CD14-positive monocyte (primary cell): ENCODE measurements around the gene GMEB2. TPM values are rescaled to one million over a fixed set of nuclear protein-coding genes. Genes with fewer than 3 reads are reported as not detected.
"Not testable (repeated sequence)": the region's sequence is repeated elsewhere in the genome, so short reads cannot be mapped to it uniquely, and the experiment has no call there.

Experiments
- DNase-seq, 3 donors: peaks; one replicate each; pipeline ENCODE4 v3.0.0-alpha.2; 2011 to 2022
- H2AFZ ChIP-seq: 2 replicates; pipeline ENCODE4 v1.6.0; 2012; ENCODE audit warnings: mild to moderate bottlenecking, low read depth, low read length, inconsistent platforms; ENCODE audit not compliant: insufficient read depth, poor library complexity, severe bottlenecking
- H3K27ac ChIP-seq, 2 donors: 1 replicate in 1 of 2; 2 replicates in 1 of 2; pipeline ENCODE4 v1.5.1; 2012 to 2013; ENCODE audit warnings: low read length in 2 of 2, control low read depth in 1 of 2, inconsistent platforms in 1 of 2, low read depth in 1 of 2, mild to moderate bottlenecking in 1 of 2
- H3K27me3 ChIP-seq, 2 donors: one replicate each; pipeline versions ENCODE4 v1.6.0 to v1.6.1; 2011 to 2013; ENCODE audit warnings: low read length in 2 of 2; ENCODE audit not compliant: control insufficient read depth in 2 of 2, insufficient read depth in 2 of 2
- H3K36me3 ChIP-seq, 2 donors: replicated peaks in 1 of 2; 1 replicate in 1 of 2; 2 replicates in 1 of 2; pipeline versions ENCODE4 v1.5.1 to v1.6.1; 2012 to 2013; ENCODE audit warnings: low read length in 2 of 2, control low read depth in 1 of 2, inconsistent platforms in 1 of 2, mild to moderate bottlenecking in 1 of 2; ENCODE audit not compliant: insufficient read depth in 2 of 2, control insufficient read depth in 1 of 2
- H3K4me1 ChIP-seq, 2 donors: 1 replicate in 1 of 2; 2 replicates in 1 of 2; pipeline versions ENCODE4 v1.5.1 to v1.6.1; 2012 to 2013; ENCODE audit warnings: low read length in 2 of 2, control low read depth in 1 of 2, inconsistent platforms in 1 of 2, mild to moderate bottlenecking in 1 of 2, moderate library complexity in 1 of 2; ENCODE audit not compliant: insufficient read depth in 2 of 2, control insufficient read depth in 1 of 2
- H3K4me2 ChIP-seq: replicated peaks from 2 replicates; pipeline ENCODE3; 2012; ENCODE audit warnings: low read length, moderate library complexity, mild to moderate bottlenecking; ENCODE audit not compliant: poor library complexity, severe bottlenecking; ENCODE audit errors: extremely low read depth
- H3K4me3 ChIP-seq, 3 experiments: fragments of 200-600 bp in 1 of 3; sonication (generic) in 1 of 3; replicated peaks in 1 of 3; 1 replicate in 2 of 3; 2 replicates in 1 of 3; pipeline ENCODE4 v1.5.1; 2011 to 2013; ENCODE audit warnings: low read length in 3 of 3, mild to moderate bottlenecking in 3 of 3, control low read depth in 2 of 3, low read depth in 2 of 3, inconsistent platforms in 1 of 3, moderate library complexity in 1 of 3
- H3K79me2 ChIP-seq: 2 replicates; pipeline ENCODE4 v1.6.0; 2012; ENCODE audit warnings: mild to moderate bottlenecking, control low read depth, inconsistent platforms, low read length, moderate library complexity; ENCODE audit not compliant: insufficient read depth
- H3K9ac ChIP-seq: 2 replicates; pipeline ENCODE4 v1.6.0; 2017; ENCODE audit warnings: low read length, mild to moderate bottlenecking; ENCODE audit not compliant: insufficient read depth, poor library complexity, severe bottlenecking
- H3K9me3 ChIP-seq, 2 donors: replicated peaks in 1 of 2; 1 replicate in 1 of 2; 2 replicates in 1 of 2; pipeline versions ENCODE4 v1.5.1 to v1.6.1; 2012 to 2013; ENCODE audit warnings: low read length in 2 of 2, control low read depth in 1 of 2; ENCODE audit not compliant: control insufficient read depth in 1 of 2, insufficient read depth in 1 of 2
- H4K20me1 ChIP-seq: 2 replicates; pipeline ENCODE4 v1.6.0; 2012; ENCODE audit warnings: mild to moderate bottlenecking, low read length, control low read depth, moderate library complexity; ENCODE audit not compliant: insufficient read depth
- H3K27ac Mint-ChIP-seq, 7 donors: one replicate each; pipeline ENCODE4 v1.8.0; 2020; ENCODE audit warnings: mild to moderate bottlenecking in 7 of 7, mixed read lengths in 7 of 7, moderate library complexity in 6 of 7, inconsistent platforms in 2 of 7
- H3K27me3 Mint-ChIP-seq, 3 donors: one replicate each; pipeline ENCODE4 v1.8.0; 2021 to 2022; ENCODE audit warnings: low read depth in 3 of 3, mild to moderate bottlenecking in 3 of 3, mixed read lengths in 3 of 3, moderate library complexity in 3 of 3, inconsistent platforms in 1 of 3
- H3K36me3 Mint-ChIP-seq, 2 donors: one replicate each; pipeline ENCODE4 v1.8.0; 2020; ENCODE audit warnings: mixed read lengths in 2 of 2, inconsistent platforms in 1 of 2, mild to moderate bottlenecking in 1 of 2
- H3K4me1 Mint-ChIP-seq: one replicate; pipeline ENCODE4 v1.8.0; 2020; ENCODE audit warnings: mild to moderate bottlenecking, mixed read lengths
- H3K4me3 Mint-ChIP-seq, 2 donors: one replicate each; pipeline ENCODE4 v1.8.0; 2020; ENCODE audit warnings: mild to moderate bottlenecking in 2 of 2, mixed read lengths in 2 of 2, moderate library complexity in 1 of 2
- H3K9me3 Mint-ChIP-seq, 7 donors: one replicate each; pipeline ENCODE4 v1.8.0; 2020 to 2022; ENCODE audit warnings: mixed read lengths in 7 of 7, mild to moderate bottlenecking in 6 of 7, moderate library complexity in 6 of 7, inconsistent platforms in 2 of 7
- WGBS: methylation state at CpG from one replicate; pipeline ENCODE4 v1.1.5; 2013; ENCODE audit warnings: missing lambda C conversion rate; ENCODE audit not compliant: insufficient coverage; 5-methylcytosine and 5-hydroxymethylcytosine counted together
- intact Hi-C, 2 donors: fragments of 100-400 bp; cut with micrococcal nuclease; formaldehyde crosslinking; loops; one replicate each; pipeline versions ENCODE4 v1.15.0 to v1.15.1; 2023
- polyA plus RNA-seq, 3 donors: library from polyadenylated mRNA; depleted of rRNA in 1 of 3; unstranded in 2 of 3; stranded (reverse) in 1 of 3; fragments of 300-500 nt in 2 of 3; fragments of >200 nt in 1 of 3; fragmentation: Illumina TruSeq in 2 of 3; gene quantifications; 1 replicate in 2 of 3; 2 replicates in 1 of 3; pipeline ENCODE4 v1.2.3, GENCODE V29; 2012 to 2021
- TF ChIP-seq, protein P1 (sequence below): fragments of 200-600 bp; IDR thresholded peaks from one replicate; pipeline ENCODE4 v1.8.0; 2022; ENCODE audit warnings: antibody characterized with exemption, mild to moderate bottlenecking

The GMEB2 gene
- polyA plus RNA-seq, 3 donors, result 2.7 to 11.7 (median 3.8) TPM

DNA sequence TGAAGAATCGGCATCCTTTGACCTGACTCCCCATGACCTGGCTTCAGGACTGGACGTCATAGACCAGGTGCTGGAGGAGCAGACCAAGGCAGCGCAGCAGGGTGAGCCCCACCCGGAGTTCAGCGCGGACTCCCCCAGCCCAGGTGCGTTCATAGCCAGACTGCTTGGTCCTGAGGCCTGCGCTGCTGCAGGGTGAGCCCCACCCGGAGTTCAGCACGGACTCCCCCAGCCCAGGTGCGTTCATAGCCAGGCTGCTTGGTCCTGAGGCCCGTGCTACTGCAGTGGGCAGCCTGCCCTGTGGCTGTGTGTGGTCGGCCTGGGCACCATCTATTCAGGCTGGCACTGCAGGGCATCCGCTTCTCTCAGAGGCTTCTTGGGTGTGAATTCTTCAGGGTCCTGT is 47.0 kb upstream of the GMEB2 start:
- Mint-ChIP-seq H3K4me1 (no peaks in the 10 kb centered on the region), H3K36me3 (peaks cover 38 to 66% of the 10 kb centered on the region in 2 donors), H3K9me3 (no peaks in the 10 kb centered on the region), H3K27me3 (peaks cover 0 to 2% (median 0%) of the 10 kb centered on the region in 3 donors), H3K27ac (no peak overlapping the region), H3K4me3 (no peak overlapping the region)
- Histone ChIP-seq H3K36me3 (peaks cover 30 to 53% of the 10 kb centered on the region in 2 donors), H3K4me2 (no peak overlapping the region), H3K27ac (no peak overlapping the region), H3K27me3 (no peaks in the 10 kb centered on the region), H3K9ac (no peak overlapping the region), H4K20me1 (no peaks in the 10 kb centered on the region), H3K9me3 (no peaks in the 10 kb centered on the region), H2AFZ (no peak overlapping the region), H3K79me2 (no peaks in the 10 kb centered on the region), H3K4me3 (no peak overlapping the region), H3K4me1 (no peaks in the 10 kb centered on the region)
- TF ChIP-seq, protein P1, sequence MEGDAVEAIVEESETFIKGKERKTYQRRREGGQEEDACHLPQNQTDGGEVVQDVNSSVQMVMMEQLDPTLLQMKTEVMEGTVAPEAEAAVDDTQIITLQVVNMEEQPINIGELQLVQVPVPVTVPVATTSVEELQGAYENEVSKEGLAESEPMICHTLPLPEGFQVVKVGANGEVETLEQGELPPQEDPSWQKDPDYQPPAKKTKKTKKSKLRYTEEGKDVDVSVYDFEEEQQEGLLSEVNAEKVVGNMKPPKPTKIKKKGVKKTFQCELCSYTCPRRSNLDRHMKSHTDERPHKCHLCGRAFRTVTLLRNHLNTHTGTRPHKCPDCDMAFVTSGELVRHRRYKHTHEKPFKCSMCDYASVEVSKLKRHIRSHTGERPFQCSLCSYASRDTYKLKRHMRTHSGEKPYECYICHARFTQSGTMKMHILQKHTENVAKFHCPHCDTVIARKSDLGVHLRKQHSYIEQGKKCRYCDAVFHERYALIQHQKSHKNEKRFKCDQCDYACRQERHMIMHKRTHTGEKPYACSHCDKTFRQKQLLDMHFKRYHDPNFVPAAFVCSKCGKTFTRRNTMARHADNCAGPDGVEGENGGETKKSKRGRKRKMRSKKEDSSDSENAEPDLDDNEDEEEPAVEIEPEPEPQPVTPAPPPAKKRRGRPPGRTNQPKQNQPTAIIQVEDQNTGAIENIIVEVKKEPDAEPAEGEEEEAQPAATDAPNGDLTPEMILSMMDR, result no peak
- intact Hi-C loops, result no loop called here
- DNase-seq, result no peak
- WGBS, result 98% methylated on average over 13 of the region's 14 CpGs

DNA sequence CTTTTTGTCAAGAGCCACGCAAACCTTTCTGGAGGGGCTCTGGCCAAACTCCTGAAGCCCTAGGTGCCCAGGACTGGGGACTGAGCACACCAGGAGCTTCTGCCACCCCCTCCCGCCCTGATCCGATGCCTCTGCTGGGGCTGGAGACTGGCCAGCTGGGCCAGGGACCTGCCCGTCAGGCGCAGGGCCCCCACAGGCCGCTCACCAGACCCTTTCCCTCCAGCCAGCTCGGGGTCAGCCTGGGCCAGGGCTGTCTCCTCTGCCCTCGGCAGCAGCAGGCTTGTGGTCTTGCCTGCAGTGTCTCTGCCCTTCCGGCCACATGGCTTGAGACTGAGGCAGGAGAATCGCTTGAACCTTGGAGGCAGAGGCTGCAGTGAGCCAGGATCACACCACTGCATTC is 45.8 kb upstream of the GMEB2 start:
- no peak overlapping the region for H3K4me2 ChIP-seq
- no peaks in the 10 kb centered on the region for H3K79me2 ChIP-seq
- no peaks in the 10 kb centered on the region for H3K9me3 ChIP-seq
- Mint-ChIP-seq H3K4me1 (no peaks in the 10 kb centered on the region), H3K27ac (peak overlapping the region in 1 of 7 donors; percentile 25), H3K27me3 (peaks cover 0 to 2% (median 0%) of the 10 kb centered on the region in 3 donors), H3K9me3 (no peaks in the 10 kb centered on the region), H3K4me3 (no peak overlapping the region), H3K36me3 (peaks cover 43 to 67% of the 10 kb centered on the region in 2 donors)
- no peak overlapping the region for H3K27ac ChIP-seq
- TF ChIP-seq, protein P1, result no peak
- intact Hi-C loops, result no loop called here
- no peak for DNase-seq
- 99% methylated on average over 10 of the region's 10 CpGs for WGBS
- no peak overlapping the region for H3K4me3 ChIP-seq
- no peaks in the 10 kb centered on the region for H3K4me1 ChIP-seq
- no peaks in the 10 kb centered on the region for H3K27me3 ChIP-seq
- no peaks in the 10 kb centered on the region for H4K20me1 ChIP-seq
- peaks cover 33 to 55% of the 10 kb centered on the region in 2 donors for H3K36me3 ChIP-seq
- H3K9ac ChIP-seq, result no peak overlapping the region
- H2AFZ ChIP-seq, result no peak overlapping the region

DNA sequence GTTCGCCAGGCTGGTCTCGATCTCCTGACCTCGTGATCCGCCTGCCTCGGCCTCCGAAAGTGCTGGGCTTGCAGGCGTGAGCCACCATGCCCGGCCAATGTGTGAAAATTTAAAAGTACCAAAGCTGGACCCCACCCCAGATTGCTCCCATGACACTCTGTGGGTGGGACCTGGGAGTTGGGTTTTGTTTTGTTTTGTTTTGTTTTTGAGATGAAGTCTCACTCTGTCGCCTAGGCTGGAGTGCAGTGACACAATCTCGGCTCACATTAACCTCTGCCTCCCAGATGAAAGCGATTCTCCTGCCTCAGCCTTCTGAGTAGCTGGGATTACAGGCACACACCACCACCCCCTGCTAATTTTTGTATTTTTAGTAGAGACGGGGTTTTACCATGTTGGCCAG is 44.8 kb upstream of the GMEB2 start:
- peaks cover 47 to 72% of the 10 kb centered on the region in 2 donors for H3K36me3 Mint-ChIP-seq
- intact Hi-C loops, result not testable (repeated sequence)
- H3K36me3 ChIP-seq, result peaks cover 41 to 59% of the 10 kb centered on the region in 2 donors

More for the DNA sequence above, 44.8 kb upstream of the GMEB2 start:
- H3K79me2 ChIP-seq, H3K4me3 Mint-ChIP-seq, H3K27ac Mint-ChIP-seq, H3K4me1 Mint-ChIP-seq, H3K27me3 ChIP-seq, H3K9me3 Mint-ChIP-seq, H4K20me1 ChIP-seq, H3K9me3 ChIP-seq, H3K27ac ChIP-seq, H2AFZ ChIP-seq, H3K4me3 ChIP-seq, H3K4me1 ChIP-seq, DNase-seq, H3K9ac ChIP-seq, H3K27me3 Mint-ChIP-seq, H3K4me2 ChIP-seq: not testable (repeated sequence)
- WGBS, result 97% methylated on average over 6 of the region's 12 CpGs
